ENCODE data around the gene AATF.

The AATF gene

GRCh38 chr17:36941265-36942010 is 7.3 kb upstream of the AATF start:
- no peak overlapping the region for H3K4me2 ChIP-seq (ENCODE audit: low read depth, low read length)
- no peaks in the 10 kb centered on the region for H3F3A ChIP-seq (ENCODE audit: insufficient read depth, low read length)
- no peaks in the 10 kb centered on the region for H3K9me3 ChIP-seq (replicated peaks; ENCODE audit: insufficient read depth, low read length)
- H2AFZ ChIP-seq (ENCODE audit: low read length), result no peak overlapping the region
- no peaks in the 10 kb centered on the region for H3K9me2 ChIP-seq (replicated peaks; ENCODE audit: insufficient read depth, low read length)
- no peaks in the 10 kb centered on the region for H3K4me1 ChIP-seq (ENCODE audit: low read length)
- no peak overlapping the region for H3K9ac ChIP-seq (ENCODE audit: low read length)
- H3K27me3 ChIP-seq (replicated peaks; ENCODE audit: insufficient read depth, low read length), result peaks cover 98% of the 10 kb centered on the region
- H4K20me1 ChIP-seq (ENCODE audit: insufficient read depth, low read length), result no peaks in the 10 kb centered on the region
- no peak overlapping the region for H3K4me3 ChIP-seq (ENCODE audit: low read length)
- H3K27ac ChIP-seq (ENCODE audit: low read length), result no peak overlapping the region
- DNase-seq, result no peak
- TF ChIP-seq EZH2phosphoT487 (IDR thresholded peaks at IDR 0.05; ENCODE audit: low read length) (no peak), EZH2 (optimal IDR thresholded peaks at IDR 0.05; ENCODE audit: low read depth, low read length) (no peak), CTCF (IDR thresholded peaks at IDR 0.05; ENCODE audit: low read length) (no peak)
- H3K79me2 ChIP-seq (ENCODE audit: low read length), result no peaks in the 10 kb centered on the region
- no peaks in the 10 kb centered on the region for H3K36me3 ChIP-seq (replicated peaks; ENCODE audit: insufficient read depth, low read length)

DNA sequence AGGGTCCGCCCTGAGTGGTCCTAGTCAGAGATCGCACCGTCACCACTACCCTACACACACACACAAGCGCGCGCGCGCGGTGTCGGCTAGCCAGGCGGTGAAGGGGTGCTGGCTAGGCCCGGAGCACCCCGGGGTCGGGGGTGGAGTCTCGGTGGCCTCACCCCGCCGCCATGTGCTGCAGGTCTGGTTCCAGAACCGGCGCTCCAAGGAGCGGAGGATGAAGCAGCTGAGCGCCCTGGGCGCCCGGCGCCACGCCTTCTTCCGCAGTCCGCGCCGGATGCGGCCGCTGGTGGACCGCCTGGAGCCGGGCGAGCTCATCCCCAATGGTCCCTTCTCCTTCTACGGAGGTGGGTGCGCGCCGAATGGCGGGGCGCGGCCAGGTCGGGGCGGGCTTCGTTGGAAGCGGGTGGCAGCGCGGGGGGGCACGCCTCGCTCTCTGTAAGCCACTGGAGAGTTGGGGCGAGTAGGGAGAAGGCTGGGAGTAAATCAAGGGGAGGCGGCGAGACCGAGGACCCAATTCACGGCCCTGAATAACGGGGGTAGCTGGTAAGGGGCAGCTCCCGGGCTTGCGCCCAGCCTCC is 6.6 kb upstream of the AATF start:
- Histone ChIP-seq H3K9me3 (replicated peaks; ENCODE audit: insufficient read depth, low read length) (no peaks in the 10 kb centered on the region), H3K9ac (ENCODE audit: low read length) (no peak overlapping the region), H3K4me2 (ENCODE audit: low read depth, low read length) (no peak overlapping the region), H3K27ac (ENCODE audit: low read length) (no peak overlapping the region), H3F3A (ENCODE audit: insufficient read depth, low read length) (no peaks in the 10 kb centered on the region), H3K9me2 (replicated peaks; ENCODE audit: insufficient read depth, low read length) (no peaks in the 10 kb centered on the region), H3K79me2 (ENCODE audit: low read length) (no peaks in the 10 kb centered on the region), H3K4me1 (ENCODE audit: low read length) (no peaks in the 10 kb centered on the region), H3K4me3 (ENCODE audit: low read length) (no peak overlapping the region), H4K20me1 (ENCODE audit: insufficient read depth, low read length) (no peaks in the 10 kb centered on the region), H3K27me3 (replicated peaks; ENCODE audit: insufficient read depth, low read length) (peaks cover 98% of the 10 kb centered on the region), H3K36me3 (replicated peaks; ENCODE audit: insufficient read depth, low read length) (no peaks in the 10 kb centered on the region), H2AFZ (ENCODE audit: low read length) (no peak overlapping the region)
- TF ChIP-seq EZH2phosphoT487 (IDR thresholded peaks at IDR 0.05; ENCODE audit: low read length) (no peak), CTCF (IDR thresholded peaks at IDR 0.05; ENCODE audit: low read length) (no peak), EZH2 (optimal IDR thresholded peaks at IDR 0.05; ENCODE audit: low read depth, low read length) (no peak)
- DNase-seq, result no peak

DNA sequence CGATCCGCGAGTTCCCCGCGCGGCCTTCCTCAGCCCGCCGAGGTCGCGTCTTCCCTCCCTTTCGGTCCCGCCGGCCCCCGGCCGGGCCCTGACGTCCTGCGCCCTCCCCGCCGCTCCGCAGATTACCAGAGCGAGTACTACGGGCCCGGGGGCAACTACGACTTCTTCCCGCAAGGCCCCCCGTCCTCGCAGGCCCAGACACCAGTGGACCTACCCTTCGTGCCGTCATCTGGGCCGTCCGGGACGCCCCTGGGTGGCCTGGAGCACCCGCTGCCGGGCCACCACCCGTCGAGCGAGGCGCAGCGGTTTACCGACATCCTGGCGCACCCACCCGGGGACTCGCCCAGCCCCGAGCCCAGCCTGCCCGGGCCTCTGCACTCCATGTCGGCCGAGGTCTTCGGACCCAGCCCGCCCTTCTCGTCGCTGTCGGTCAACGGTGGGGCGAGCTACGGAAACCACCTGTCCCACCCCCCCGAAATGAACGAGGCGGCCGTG is 6.1 kb upstream of the AATF start:
- no peaks in the 10 kb centered on the region for H4K20me1 ChIP-seq (ENCODE audit: insufficient read depth, low read length)
- H3K27ac ChIP-seq (ENCODE audit: low read length), result no peak overlapping the region
- no peaks in the 10 kb centered on the region for H3K9me2 ChIP-seq (replicated peaks; ENCODE audit: insufficient read depth, low read length)
- no peaks in the 10 kb centered on the region for H3F3A ChIP-seq (ENCODE audit: insufficient read depth, low read length)
- no peak overlapping the region for H3K9ac ChIP-seq (ENCODE audit: low read length)
- no peaks in the 10 kb centered on the region for H3K9me3 ChIP-seq (replicated peaks; ENCODE audit: insufficient read depth, low read length)
- no peak for TF ChIP-seq EZH2 (optimal IDR thresholded peaks at IDR 0.05; ENCODE audit: low read depth, low read length)
- TF ChIP-seq CTCF (IDR thresholded peaks at IDR 0.05; ENCODE audit: low read length), result no peak
- no peak for TF ChIP-seq EZH2phosphoT487 (IDR thresholded peaks at IDR 0.05; ENCODE audit: low read length)
- H3K4me3 ChIP-seq (ENCODE audit: low read length), result no peak overlapping the region
- no peaks in the 10 kb centered on the region for H3K79me2 ChIP-seq (ENCODE audit: low read length)
- no peaks in the 10 kb centered on the region for H3K36me3 ChIP-seq (replicated peaks; ENCODE audit: insufficient read depth, low read length)
- H3K4me2 ChIP-seq (ENCODE audit: low read depth, low read length), result no peak overlapping the region
- H3K4me1 ChIP-seq (ENCODE audit: low read length), result no peaks in the 10 kb centered on the region
- H2AFZ ChIP-seq (ENCODE audit: low read length), result no peak overlapping the region
- H3K27me3 ChIP-seq (replicated peaks; ENCODE audit: insufficient read depth, low read length), result peaks cover 98% of the 10 kb centered on the region
- no peak for DNase-seq
